Activated effector memory CD4-positive, alpha-beta T cell treated with anti-CD3 and anti-CD28 coated beads, Interleukin-2, amount 50 U/mL, for 16 hours (primary cell): ENCODE results near the gene CEP128.

Source experiments
- DNase-seq: peaks from one replicate; pipeline ENCODE4 v3.0.0-alpha.2; 2020

Gene CEP128

DNA sequence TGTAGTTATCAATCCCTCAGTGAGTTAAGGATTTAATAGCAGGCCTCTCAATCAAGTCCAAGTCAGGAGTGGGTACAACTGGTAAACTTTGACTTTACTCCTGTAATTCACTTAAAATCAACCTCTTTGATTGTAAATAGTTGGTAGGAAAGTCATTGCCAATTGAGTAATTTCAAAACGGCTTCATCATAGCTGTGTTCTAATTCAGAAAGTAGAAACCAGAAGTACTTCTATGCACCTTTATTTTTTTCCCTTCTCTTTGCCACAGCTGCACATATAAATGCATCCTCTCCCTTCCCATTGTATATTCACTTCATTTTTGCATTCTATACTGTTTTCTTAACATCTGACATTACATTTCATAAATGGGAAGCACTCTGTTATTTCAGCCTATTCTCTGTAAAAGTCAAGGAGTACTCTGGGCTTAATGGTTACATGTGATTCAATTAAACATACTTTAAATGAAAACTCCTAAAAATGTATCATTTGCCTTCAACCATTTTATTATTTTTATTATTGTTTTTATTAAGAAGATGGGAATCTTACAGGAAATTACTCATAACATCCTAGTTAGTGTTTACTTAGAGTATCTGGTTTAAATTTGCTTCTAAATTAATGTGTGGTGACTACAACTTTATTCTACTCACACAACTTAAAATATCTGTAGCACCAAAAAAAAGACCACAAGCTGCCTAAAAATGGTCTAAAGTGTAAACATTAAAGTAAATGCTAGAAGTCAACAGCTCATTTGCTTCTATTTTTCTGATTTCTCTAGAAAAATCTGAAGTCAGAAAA, 171.2 kb downstream of the CEP128 start:
- no peak for DNase-seq

GRCh38 chr14:80768646-80769045, 172.9 kb downstream of the CEP128 start:
- no peak for DNase-seq

GRCh38 chr14:80764921-80765507, 176.5 kb downstream of the CEP128 start:
- no peak for DNase-seq

DNA sequence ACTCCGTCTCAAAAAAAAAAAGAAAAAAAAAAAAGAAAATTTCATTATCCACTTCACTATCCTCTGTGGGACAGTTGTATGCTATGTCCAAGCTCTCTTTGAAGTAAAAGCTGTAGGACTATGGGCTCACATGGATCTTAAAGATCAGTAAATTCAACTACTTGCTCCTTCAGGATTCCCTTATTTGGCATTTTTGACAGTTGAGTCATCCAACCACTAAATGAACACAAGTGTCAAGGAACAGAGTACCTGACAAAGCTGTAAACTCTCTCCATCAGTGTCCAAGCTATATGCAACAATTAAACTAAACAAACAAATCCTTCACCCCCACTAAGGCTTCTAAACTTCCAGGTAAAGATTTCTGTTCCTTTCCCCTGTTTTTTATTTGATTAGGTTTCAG, 177.0 kb downstream of the CEP128 start:
- DNase-seq, result no peak

DNA sequence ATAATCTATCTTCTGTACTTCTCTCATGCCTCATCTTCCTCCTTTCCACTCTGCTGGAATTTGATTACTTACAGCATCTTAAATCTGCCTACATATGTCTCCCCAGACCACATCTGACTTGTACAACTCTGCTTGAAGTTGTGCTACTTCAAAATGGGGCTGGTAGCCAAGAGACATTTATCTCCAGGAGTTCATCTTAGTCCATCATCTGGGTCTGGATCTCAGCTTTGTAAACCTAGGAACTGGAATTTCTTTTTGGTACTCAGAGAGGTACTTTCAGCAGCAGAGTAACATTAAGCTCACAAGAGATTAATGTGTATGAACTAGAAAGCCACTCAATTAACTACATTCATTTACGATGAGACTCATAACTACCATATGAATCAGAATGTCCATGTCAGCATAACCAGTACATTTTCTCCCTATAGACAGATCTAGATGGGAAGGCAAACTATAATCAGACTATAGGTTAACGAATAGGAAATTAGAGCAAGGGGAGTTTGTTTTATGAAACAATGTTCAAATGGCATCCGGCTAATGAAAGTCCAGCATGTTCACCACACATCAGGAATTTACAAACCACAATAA, 178.8 kb downstream of the CEP128 start:
- DNase-seq, result no peak

DNA sequence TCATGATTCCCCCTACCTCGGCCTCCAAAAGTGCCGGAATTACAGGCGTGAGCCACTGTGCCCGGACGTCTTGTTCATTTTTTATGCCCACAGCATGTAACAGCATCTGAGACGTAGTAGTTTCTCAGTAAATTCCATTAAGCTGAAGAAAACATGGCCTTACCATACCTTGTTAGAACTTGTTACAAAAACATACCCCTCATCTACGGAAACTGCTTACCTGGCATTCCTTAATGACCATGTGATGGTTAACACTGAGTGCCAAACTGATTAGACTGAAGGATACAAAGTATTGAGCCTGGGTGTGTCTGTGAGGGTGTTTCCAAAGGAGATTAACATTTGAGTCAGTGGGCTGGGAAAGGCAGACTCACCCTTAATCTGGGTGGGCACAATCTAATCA, 186.8 kb downstream of the CEP128 start:
- no peak for DNase-seq

DNA sequence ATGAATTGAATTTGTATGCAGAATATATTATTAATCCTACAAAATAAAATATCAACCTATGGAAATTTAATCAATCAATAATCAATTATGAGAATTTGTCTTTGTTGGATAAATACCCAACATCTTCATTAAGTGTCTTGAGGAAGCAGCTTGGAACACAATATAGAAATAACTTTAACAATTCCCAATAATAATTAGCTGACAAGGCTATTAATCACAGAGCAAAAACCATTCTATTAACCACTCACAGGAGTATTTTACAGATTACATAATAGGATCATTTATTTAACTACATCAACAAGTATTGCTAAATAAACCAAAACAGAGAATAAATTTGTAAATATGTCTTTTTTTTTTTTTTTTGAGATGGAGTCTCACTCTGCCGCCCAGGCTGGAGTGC, 190.3 kb downstream of the CEP128 start:
- DNase-seq, result no peak

DNA sequence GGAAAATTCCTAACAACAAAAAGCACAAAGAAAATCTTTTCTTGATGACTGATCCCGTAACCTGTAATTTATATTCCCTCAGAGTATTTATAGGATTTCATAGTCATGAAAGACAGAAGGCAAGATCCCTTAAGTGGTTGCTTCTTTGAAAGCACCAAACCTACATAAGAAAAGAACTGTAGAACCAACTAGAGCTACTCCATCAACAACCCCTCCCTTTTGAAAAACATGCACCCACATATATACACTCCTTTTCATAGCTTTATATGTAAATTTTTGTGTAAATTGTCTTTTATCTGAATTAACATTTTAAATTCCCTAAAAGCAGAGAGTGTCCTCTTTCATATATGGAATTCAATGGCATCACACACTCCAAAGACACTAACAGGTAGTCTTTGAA, 215.3 kb downstream of the CEP128 start:
- DNase-seq, result no peak

GRCh38 chr14:80718940-80719339, 222.6 kb downstream of the CEP128 start:
- no peak for DNase-seq

DNA sequence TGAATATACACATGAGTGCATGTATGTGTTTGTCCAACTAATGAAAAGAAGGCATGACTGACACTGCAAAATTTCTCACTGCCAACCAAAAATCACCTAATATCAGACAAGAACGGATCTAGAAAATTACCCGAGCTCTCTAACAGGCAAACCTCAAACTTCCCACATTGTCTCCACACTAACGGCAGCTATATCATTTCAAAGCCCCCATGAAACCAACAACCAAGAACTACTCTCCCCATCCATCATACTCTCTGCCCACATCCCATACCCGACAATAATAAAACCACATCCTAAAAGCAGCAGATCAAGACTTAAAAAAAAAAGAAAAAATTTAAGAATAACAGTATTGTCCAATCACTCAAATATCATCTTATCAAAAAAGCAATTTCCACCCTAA, 227.1 kb downstream of the CEP128 start:
- DNase-seq, result no peak

- DNase-seq, result no peak
Measured at GRCh38 chr14:80713076-80713850, 228.3 kb downstream of the CEP128 start.

DNA sequence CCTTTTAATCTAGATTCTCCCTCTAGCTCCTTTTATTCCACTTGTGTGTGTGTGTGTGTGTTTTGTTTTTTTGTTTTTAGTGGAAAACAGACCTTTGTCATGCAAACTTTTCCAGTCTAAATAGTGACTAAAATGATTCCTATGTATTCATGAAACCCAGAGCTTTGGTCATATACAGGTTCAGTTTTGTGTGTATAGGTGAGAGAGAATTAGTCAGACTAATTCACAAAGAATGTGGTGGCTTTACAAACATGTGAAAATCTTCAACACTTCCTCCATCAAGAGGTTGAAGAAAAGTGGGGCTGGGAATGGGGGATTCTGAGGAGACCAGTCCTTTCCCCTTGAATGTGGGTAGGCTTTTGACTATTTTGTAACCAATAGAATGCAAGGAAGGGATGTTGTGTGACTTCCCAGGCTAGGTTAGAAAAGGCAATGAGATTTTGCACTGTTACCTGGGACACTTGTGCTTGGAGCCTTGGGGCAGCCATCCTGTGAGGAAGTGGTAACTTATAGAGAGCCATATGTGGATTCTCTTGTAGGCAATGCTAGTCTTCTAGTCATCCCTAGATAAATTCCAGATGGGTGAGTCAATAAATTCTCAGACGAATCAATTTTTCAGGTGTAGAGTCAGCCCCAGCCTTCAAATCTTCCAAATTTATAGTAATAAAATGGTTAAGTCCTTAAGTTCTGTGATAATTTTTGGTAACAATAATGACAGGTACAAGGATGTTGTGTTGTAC, 236.1 kb downstream of the CEP128 start:
- DNase-seq, result no peak

- no peak for DNase-seq
Measured at GRCh38 chr14:80700601-80701000, 240.9 kb downstream of the CEP128 start.

GRCh38 chr14:80699861-80700260, 241.7 kb downstream of the CEP128 start:
- no peak for DNase-seq

- no peak for DNase-seq
Measured at GRCh38 chr14:80698974-80699373, 242.6 kb downstream of the CEP128 start.

- no peak for DNase-seq
Measured at GRCh38 chr14:80695869-80696268, 245.7 kb downstream of the CEP128 start.

GRCh38 chr14:80692903-80693302, 248.6 kb downstream of the CEP128 start:
- no peak for DNase-seq

GRCh38 chr14:80681651-80682050, 259.9 kb downstream of the CEP128 start:
- DNase-seq, result no peak

DNA sequence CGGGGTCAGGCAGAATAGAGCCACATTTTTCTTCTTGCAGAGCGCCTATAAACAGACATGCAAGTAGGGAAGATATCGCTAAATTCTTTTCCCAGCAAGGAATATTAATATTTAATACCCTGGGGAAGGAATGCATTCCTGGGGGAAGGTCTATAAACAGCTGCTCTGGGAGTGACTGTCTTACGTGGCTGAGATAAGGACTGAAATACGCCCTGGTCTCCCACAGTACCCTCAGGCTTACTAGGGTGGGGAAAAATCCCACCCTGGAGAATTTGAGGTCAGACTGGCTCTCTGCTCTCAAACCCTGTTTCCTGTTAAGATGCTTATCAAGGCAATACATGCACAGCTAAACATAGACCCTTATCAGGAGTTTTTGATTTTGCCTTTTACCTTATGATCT, 262.3 kb downstream of the CEP128 start:
- no peak for DNase-seq

DNA sequence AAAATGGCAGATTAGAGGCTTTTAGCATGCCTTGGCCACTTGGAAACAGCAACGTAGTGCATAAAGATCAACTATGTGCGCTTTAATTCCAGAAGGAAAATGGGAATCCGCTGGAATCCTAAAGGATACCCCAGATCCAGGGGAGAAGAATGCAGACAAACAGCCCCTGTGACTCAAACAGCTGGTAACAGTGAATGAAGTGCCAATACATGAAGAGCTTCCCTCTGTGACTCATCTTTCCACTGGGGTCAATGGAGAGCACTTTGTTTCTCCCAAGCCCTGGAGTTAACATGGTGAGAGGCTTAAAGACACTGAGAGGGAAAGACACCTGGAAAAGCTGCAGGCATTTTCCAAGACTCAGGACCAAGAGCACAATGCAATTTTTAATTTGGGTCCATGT, 263.1 kb downstream of the CEP128 start:
- DNase-seq, result no peak

- DNase-seq, result no peak
Measured at GRCh38 chr14:80669426-80669825, 272.1 kb downstream of the CEP128 start.

GRCh38 chr14:80664576-80664975, 277.0 kb downstream of the CEP128 start:
- no peak for DNase-seq

DNA sequence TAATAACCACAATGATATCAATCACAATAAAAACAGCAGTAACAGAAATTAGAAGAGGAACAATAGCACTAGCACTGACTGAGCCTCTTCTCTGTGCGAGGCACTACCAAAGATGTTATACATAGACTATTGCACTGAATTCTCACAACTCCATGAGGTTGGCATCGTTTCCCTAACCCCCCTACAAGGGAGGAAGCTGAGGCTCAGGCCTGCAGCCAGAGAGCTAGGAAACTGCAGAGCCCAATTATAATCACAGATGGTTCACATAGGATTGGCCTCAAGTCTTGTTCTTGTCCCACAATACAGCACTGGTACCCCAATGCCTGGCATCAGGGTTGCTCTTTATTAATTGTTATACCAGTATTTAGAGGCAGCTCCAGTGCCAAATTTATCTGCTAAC, 278.0 kb downstream of the CEP128 start:
- DNase-seq, result no peak
